K562 (cell line): ENCODE results near the gene TBL1XR1. TPM values are rescaled to one million over a fixed set of nuclear protein-coding genes. Genes with fewer than 3 reads are reported as not detected.
"Not testable (repeated sequence)": the region's sequence is repeated elsewhere in the genome, so short reads cannot be mapped to it uniquely, and the experiment has no call there.

Experiments
- ATAC-seq: fragments of 200-7000 bp; cut with Tn5 transposase; 3 replicates; pipeline ENCODE4 v1.9.1; 2020; ENCODE audit warnings: moderate library complexity
- BruUV-seq: library from RNA; stranded (reverse); fragments of 400-500 nt; replicated peaks from 2 replicates; lab custom pipeline; 2021; lab: Mats Ljungman, UMichigan
- CTCF ChIA-PET: fragments of 300-600 bp; formaldehyde crosslinking; extraction: SDS; loops from one replicate; lab custom pipeline; 2021; ENCODE audit warnings: low intra/inter-chr PET ratio; lab: Yijun Ruan, JAX
- POLR2A ChIA-PET: fragments of 300-600, 350-650 bp; sonication (Branson Sonifier 250); formaldehyde crosslinking; extraction: SDS; loops from one replicate; lab custom pipeline; 2021; ENCODE audit warnings: antibody characterized with exemption, inconsistent platforms; lab: Yijun Ruan, JAX
- DNase-seq, 4 experiments: peaks; one replicate each; pipeline versions ENCODE4 v3.0.0 to v3.0.0-alpha.2; 2011 to 2018; ENCODE audit warnings: low spot score in 3 of 4, mixed read lengths in 3 of 4; ENCODE audit errors: extremely low read depth in 1 of 4
- FAIRE-seq: peaks from 2 replicates; lab custom pipeline; 2011; peaks lifted over from hg19 to GRCh38; lab: Jason Lieb, UNC
- H2AFZ ChIP-seq: 2 replicates; pipeline ENCODE4 v1.6.0; 2011; ENCODE audit warnings: low read depth, low read length, control low read depth, inconsistent platforms
- H3K27ac ChIP-seq: fragments of 200-600 bp; 3 replicates; pipeline ENCODE4 v1.8.0; 2011; ENCODE audit warnings: low read depth, mild to moderate bottlenecking, control low read depth, inconsistent platforms, low read length, moderate library complexity, mixed read lengths; ENCODE audit errors: extremely low read depth
- H3K27me3 ChIP-seq, 2 experiments: fragments of 300-600 bp in 1 of 2; 2 replicates in 1 of 2; 3 replicates in 1 of 2; pipeline versions ENCODE4 v1.6.0 to v1.8.0; 2011; ENCODE audit warnings: inconsistent platforms in 2 of 2, low read length in 2 of 2, mild to moderate bottlenecking in 1 of 2, mixed read lengths in 1 of 2, moderate library complexity in 1 of 2; ENCODE audit not compliant: control insufficient read depth in 2 of 2, insufficient read depth in 2 of 2
- H3K36me3 ChIP-seq: fragments of 300-600 bp; 3 replicates; pipeline ENCODE4 v1.8.0; 2011; ENCODE audit warnings: mild to moderate bottlenecking, low read length, inconsistent platforms; ENCODE audit not compliant: control insufficient read depth, insufficient read depth
- H3K4me1 ChIP-seq, 2 experiments: fragments of 200-600 bp in 1 of 2; replicated peaks in 1 of 2; 2 replicates in 1 of 2; 3 replicates in 1 of 2; pipeline versions ENCODE4 v1.5.1 to v1.8.0; 2011; ENCODE audit warnings: inconsistent platforms in 2 of 2, low read length in 2 of 2, mild to moderate bottlenecking in 1 of 2, mixed read lengths in 1 of 2, moderate library complexity in 1 of 2; ENCODE audit not compliant: control insufficient read depth in 2 of 2, insufficient read depth in 2 of 2
- H3K4me2 ChIP-seq: 2 replicates; pipeline ENCODE4 v1.6.1; 2011; ENCODE audit warnings: low read length, control low read depth, inconsistent platforms, mixed read lengths; ENCODE audit not compliant: insufficient read depth
- H3K4me3 ChIP-seq: fragments of 200-600 bp; sonication (generic), shearing (Covaris generic); 2 replicates; pipeline ENCODE4 v1.5.1; 2016; ENCODE audit warnings: control low read depth, inconsistent platforms
- H3K79me2 ChIP-seq: fragments of 200-600 bp; 3 replicates; pipeline ENCODE4 v1.8.0; 2011; ENCODE audit warnings: low read length, inconsistent platforms; ENCODE audit not compliant: control insufficient read depth, insufficient read depth
- H3K9ac ChIP-seq, 2 experiments: 2 replicates each; pipeline versions ENCODE4 v1.6.0 to v1.6.1; 2011; ENCODE audit warnings: low read depth in 2 of 2, low read length in 2 of 2, control low read depth in 1 of 2, inconsistent platforms in 1 of 2, mild to moderate bottlenecking in 1 of 2, mixed read lengths in 1 of 2; ENCODE audit not compliant: insufficient read depth in 1 of 2
- H3K9me1 ChIP-seq: one replicate; pipeline ENCODE4 v1.6.0; 2011; ENCODE audit warnings: inconsistent platforms, mild to moderate bottlenecking, low read length, moderate library complexity; ENCODE audit not compliant: control insufficient read depth, insufficient read depth
- H3K9me3 ChIP-seq: replicated peaks from 2 replicates; pipeline ENCODE4 v1.5.1; 2011; ENCODE audit warnings: low read depth, low read length, inconsistent platforms; ENCODE audit not compliant: control insufficient read depth, insufficient read depth
- H4K20me1 ChIP-seq: replicated peaks from 2 replicates; pipeline ENCODE4 v1.6.1; 2011; ENCODE audit warnings: low read length, inconsistent platforms, mixed read lengths; ENCODE audit not compliant: control insufficient read depth, insufficient read depth
- CBX3 ChIP-seq, 2 experiments: IDR thresholded peaks; 1 replicate in 1 of 2; 2 replicates in 1 of 2; pipeline ENCODE4 v1.6.1; 2012; ENCODE audit warnings: inconsistent platforms in 2 of 2, low read length in 2 of 2, borderline replicate concordance in 1 of 2, control low read depth in 1 of 2
- CBX5 ChIP-seq: IDR thresholded peaks from 2 replicates; pipeline ENCODE4 v1.6.1; 2014; ENCODE audit warnings: low read depth, borderline replicate concordance
- RBM25 ChIP-seq: fragments of 200-400 bp; formaldehyde crosslinking; IDR thresholded peaks from 2 replicates; pipeline ENCODE4 v1.6.1; 2018; ENCODE audit warnings: low read length, low read depth, moderate library complexity; ENCODE audit not compliant: severe bottlenecking
- ZFP36 ChIP-seq: fragments of 150-350 bp; IDR thresholded peaks from 2 replicates; pipeline ENCODE4 v1.6.1; 2018; ENCODE audit warnings: low read length, low read depth; ENCODE audit not compliant: partially characterized antibody
- ZNF146 ChIP-seq: IDR thresholded peaks from one replicate; pipeline ENCODE4 v1.6.1; 2018; ENCODE audit warnings: missing compliant biosample characterization; ENCODE audit not compliant: unreplicated experiment
- WGBS: fragments of 100-300 bp; shearing (Covaris generic); methylation state at CpG from one replicate; pipeline ENCODE4 v1.1.6; 2016; ENCODE audit warnings: low coverage, mixed read lengths; ENCODE audit not compliant: insufficient coverage; ENCODE audit errors: missing lambda C conversion rate; 5-methylcytosine and 5-hydroxymethylcytosine counted together
- in situ Hi-C: fragments of 300-500 bp; cut with MboI; formaldehyde crosslinking; loops from 4 replicates; pipeline ENCODE4 v1.15.0; 2018; ENCODE audit warnings: inconsistent platforms, mixed read lengths
- intact Hi-C: fragments of 100-400 bp; cut with micrococcal nuclease; formaldehyde crosslinking; loops from 2 replicates; pipeline ENCODE4 v1.14.2; 2022
- polyA plus RNA-seq, 8 experiments: library from polyadenylated mRNA; depleted of rRNA in 4 of 8; stranded (reverse) in 5 of 8; unstranded in 3 of 8; fragments of >200 nt; fragmentation: Nextera tagmentation in 2 of 8; fragmentation: Illumina TruSeq in 1 of 8; extraction: Ambion mirVana in 2 of 8; extraction: Trizol in 1 of 8; gene quantifications; 2 replicates each; pipeline versions ENCODE4 v1.2.1 to v1.2.3, GENCODE V29; 2011 to 2014; ENCODE audit warnings: inconsistent platforms in 1 of 8, missing spikeins in 1 of 8
- total RNA-seq, 7 experiments: library from RNA; depleted of rRNA in 6 of 7; stranded (reverse); fragments of >200 nt in 6 of 7; fragmentation: Illumina TruSeq in 2 of 7; extraction: Trizol in 2 of 7; gene quantifications; 2 replicates each; pipeline versions ENCODE4 v1.2.1 to v1.2.3, GENCODE V29; 2011 to 2021; ENCODE audit warnings: low replicate concordance in 1 of 7

TBL1XR1 gene
- total and polyA plus RNA-seq, 9 of the 15 experiments (the other 6 are each of a cell fraction or from before 2014, with no cell fraction given), result 19.6 to 171 (median 83.3) TPM

DNA sequence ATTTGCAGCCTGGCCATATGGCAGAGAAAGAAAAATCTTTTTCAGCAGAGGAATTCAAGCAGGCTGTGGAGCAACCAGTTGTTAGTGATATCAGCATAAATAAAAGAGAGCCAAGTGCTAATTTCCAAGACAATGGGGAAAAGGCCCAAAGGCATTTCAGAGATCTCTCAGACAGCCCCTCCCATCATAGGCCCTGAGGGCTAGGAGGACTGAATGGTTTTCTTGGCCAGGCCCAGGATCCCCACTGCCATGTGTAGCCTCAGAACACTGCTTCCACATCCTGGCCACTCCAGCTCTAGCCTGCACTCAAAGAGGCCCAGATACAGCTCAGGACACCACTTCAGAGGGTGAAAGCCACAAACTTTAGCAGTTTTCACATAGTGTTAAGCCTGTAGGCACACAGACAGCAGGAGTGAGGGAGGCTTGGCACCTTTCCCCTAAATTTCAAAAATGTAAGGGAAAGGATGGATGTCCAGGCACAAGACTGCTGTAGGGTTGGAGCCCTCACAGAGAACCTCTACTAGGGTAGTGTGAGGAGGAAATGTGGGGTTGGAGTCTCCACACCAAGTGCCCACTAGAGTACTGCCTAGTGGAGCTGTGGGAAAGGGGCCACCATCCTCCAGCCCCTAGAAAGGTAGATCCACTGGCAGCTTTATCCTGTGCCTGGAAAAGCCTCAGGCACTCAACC lies 191.4 kb downstream of the TBL1XR1 start (continued):
- peak in 1 of 2 experiments; percentile 98; a peak in 2 of 3 replicates for TF ChIP-seq CBX3 (IDR thresholded peaks at IDR 0.05; ENCODE audit: borderline replicate concordance in 1 of 2, low read length in 2 of 2)
- peak; percentile 37 for TF ChIP-seq ZFP36
- TF ChIP-seq CBX5, result peak; percentile 96

DNA sequence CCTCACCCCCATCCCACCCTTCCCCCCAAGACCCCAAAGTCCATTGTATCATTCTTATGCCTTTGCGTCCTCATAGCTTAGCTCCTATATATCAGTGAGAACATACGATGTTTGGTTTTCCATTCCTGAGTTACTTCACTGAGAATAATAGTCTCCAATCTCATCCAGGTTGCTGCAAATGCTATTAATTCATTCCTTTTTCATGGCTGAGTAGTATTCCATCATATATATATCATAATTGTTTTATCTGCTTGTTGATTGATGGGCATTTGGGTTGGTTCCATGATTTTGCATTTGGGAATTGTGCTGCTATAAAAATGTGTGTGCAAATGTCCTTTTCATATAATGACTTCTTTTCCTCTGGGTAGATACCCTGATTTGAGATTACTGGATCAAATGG lies 197.1 kb downstream of the TBL1XR1 start:
- in situ Hi-C loops, DNase-seq, H3K79me2 ChIP-seq, intact Hi-C loops, POLR2A ChIA-PET, H3K9ac ChIP-seq, H3K27me3 ChIP-seq, ATAC-seq, H3K36me3 ChIP-seq, H3K9me3 ChIP-seq, H4K20me1 ChIP-seq, H3K4me2 ChIP-seq, CTCF ChIA-PET, BruUV-seq, H3K27ac ChIP-seq, H3K4me1 ChIP-seq, H2AFZ ChIP-seq, FAIRE-seq, H3K4me3 ChIP-seq, H3K9me1 ChIP-seq: not testable (repeated sequence)
- 66% methylated on average over 2 of the region's 2 CpGs for WGBS
- peak; percentile 65 for TF ChIP-seq RBM25
- TF ChIP-seq ZNF146 (CRISPR knock-in tag), result peak; percentile 85
